Right cardiac atrium (tissue), 5 donors: ENCODE measurements around the gene OSTM1. TPM values are rescaled to one million over a fixed set of nuclear protein-coding genes. Genes with fewer than 3 reads are reported as not detected.

Experiments used
- ATAC-seq, 2 donors: fragments of 200-7000 bp; cut with Tn5 transposase; one replicate each; pipeline versions ENCODE4 v1.8.0 to v1.9.1; 2020; ENCODE audit warnings: moderate library complexity in 2 of 2, mild to moderate bottlenecking in 1 of 2
- DNase-seq, 3 donors: peaks; one replicate each; pipeline ENCODE4 v3.0.0-alpha.2; 2020
- H3K27ac ChIP-seq: one replicate; pipeline ENCODE4 v1.5.1; 2013; ENCODE audit warnings: mild to moderate bottlenecking, low read length, control low read depth, moderate library complexity
- H3K27me3 ChIP-seq: one replicate; pipeline ENCODE4 v1.6.1; 2013; ENCODE audit not compliant: control insufficient read depth, insufficient read depth
- H3K4me1 ChIP-seq: one replicate; pipeline ENCODE4 v1.6.1; 2013; ENCODE audit warnings: low read length; ENCODE audit not compliant: control insufficient read depth, insufficient read depth
- H3K4me3 ChIP-seq: one replicate; pipeline ENCODE4 v1.5.1; 2013; ENCODE audit warnings: low read length, control low read depth
- H3K9me3 ChIP-seq: one replicate; pipeline ENCODE4 v1.6.1; 2013; ENCODE audit warnings: low read length; ENCODE audit not compliant: control insufficient read depth
- WGBS: extraction: QIAGEN DNeasy Blood & Tissue Kit; methylation state at CpG from one replicate; pipeline ENCODE4 v1.1.7; 2013; 5-methylcytosine and 5-hydroxymethylcytosine counted together
- intact Hi-C, 4 donors: fragments of 100-400 bp; cut with DNase I; formaldehyde crosslinking; loops; one replicate each; pipeline versions ENCODE4 v1.11.0 to v1.14.0; 2022 to 2023
- polyA plus RNA-seq: library from polyadenylated mRNA; stranded (reverse); fragments of 200-250 nt; gene quantifications from one replicate; pipeline ENCODE4 v1.2.3, GENCODE V29; 2013
- total RNA-seq, 4 donors: library from RNA; stranded (reverse); fragmentation: NEBNext Ultra II Directional; extraction: Animal tissue kit (Norgen Biotek cat#: 25700); gene quantifications; one replicate each; pipeline ENCODE4 v1.2.1, GENCODE V29; 2021
- donor health status: healthy with polysubstance abuse.
- donor health status: DM: no; HTN: yes; CAD: no.
- donor health status: DM: no; HTN: no; CAD: no.
- donor health status: DM: no; HTN: yes; CAD: no; lungs with severe emphysema.
- donor health status: DM: yes; HTN: yes; CAD: no.

Gene OSTM1
- total and polyA plus RNA-seq, 5 donors, result 27.0 to 55.3 (median 52.0) TPM

DNA sequence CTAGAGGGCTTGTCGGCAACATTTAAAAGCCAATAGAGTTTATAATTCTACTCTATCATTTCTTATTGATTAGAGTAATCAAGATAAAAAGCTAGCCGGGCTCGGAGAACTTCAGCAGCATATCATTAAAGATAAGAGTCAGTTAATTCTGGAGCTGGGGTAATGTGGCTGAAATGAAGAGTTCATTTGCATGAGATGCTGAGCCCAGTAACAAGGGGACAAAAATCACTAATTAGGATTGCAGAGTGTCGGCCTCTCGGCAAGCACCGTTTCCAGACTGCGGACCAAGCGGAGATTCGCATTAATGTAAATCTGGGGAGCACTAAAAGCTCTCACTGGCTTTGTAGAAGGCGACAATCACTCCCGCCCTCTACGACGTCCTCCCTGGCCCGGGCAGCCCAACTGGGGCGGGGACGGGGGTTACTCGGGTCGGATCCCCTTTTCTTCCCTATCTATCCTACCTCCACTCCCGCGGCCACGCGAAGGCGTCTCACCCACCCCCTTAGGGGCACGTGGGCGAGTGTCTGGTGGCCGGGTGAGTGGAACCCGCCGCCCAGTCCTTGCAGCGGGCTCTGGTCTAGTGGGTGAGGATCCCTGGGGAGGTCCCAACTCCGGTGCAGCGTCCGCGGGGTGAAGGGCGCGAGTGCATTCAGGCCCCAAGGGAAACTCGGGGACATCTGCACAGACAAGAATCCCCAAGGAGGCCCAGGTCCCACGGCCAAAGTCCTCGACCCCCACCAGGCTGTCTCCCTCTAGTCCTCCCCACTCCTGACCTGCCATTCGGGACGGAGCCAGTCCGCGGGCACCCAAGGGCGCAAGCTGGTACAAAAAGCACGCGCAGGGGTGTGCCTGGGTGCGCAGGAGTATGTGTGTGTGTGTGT lies 42.2 kb upstream of the OSTM1 start:
- H3K27ac ChIP-seq, result no peak overlapping the region
- peaks cover 2% of the 10 kb centered on the region for H3K4me1 ChIP-seq
- H3K27me3 ChIP-seq, result no peaks in the 10 kb centered on the region
- intact Hi-C loops, result loop anchor here in 2 of 4 donors (10.0 kb wide), 2 partner anchors 378 to 408 kb away; no protein-coding TSS in a partner anchor
- H3K4me3 ChIP-seq, result no peak overlapping the region
- no peak for ATAC-seq
- WGBS, result 10% methylated on average over 46 of the region's 46 CpGs
- H3K9me3 ChIP-seq, result no peaks in the 10 kb centered on the region
- DNase-seq, result peak in 1 of 3 donors; percentile 56

DNA sequence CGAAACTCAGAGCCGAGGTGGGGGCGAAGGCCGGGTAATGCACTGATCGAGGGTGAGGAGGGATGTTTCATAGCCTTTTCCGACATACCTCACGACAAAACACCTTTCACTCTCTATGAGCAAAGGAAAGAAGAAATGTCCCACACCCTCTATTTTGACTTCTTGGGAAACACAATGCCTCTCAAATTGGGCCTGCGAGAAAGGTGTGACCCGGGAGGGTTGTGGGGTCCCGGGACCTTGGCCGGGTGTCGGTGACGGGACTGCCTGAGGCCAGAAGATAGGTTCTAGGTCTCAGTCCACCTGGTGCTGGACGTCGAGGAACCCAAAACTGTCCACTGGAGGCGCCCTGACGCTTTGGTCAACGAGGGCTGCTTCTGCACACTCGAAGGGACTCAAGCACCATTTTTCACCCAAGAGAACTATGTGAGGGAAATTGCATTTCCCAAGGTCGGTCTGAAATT lies 41.1 kb upstream of the OSTM1 start:
- Histone ChIP-seq H3K9me3 (no peaks in the 10 kb centered on the region), H3K4me3 (no peak overlapping the region), H3K27ac (no peak overlapping the region), H3K4me1 (peaks cover 2% of the 10 kb centered on the region), H3K27me3 (no peaks in the 10 kb centered on the region)
- ATAC-seq (peak in 1 of 2 donors; percentile 36), DNase-seq (peak; percentile 39 to 63 (median 61))
- 11% methylated on average over 20 of the region's 20 CpGs for WGBS
- intact Hi-C loops, result loop anchor here in 2 of 4 donors (10.0 kb wide), 2 partner anchors 379 to 409 kb away; no protein-coding TSS in a partner anchor

DNA sequence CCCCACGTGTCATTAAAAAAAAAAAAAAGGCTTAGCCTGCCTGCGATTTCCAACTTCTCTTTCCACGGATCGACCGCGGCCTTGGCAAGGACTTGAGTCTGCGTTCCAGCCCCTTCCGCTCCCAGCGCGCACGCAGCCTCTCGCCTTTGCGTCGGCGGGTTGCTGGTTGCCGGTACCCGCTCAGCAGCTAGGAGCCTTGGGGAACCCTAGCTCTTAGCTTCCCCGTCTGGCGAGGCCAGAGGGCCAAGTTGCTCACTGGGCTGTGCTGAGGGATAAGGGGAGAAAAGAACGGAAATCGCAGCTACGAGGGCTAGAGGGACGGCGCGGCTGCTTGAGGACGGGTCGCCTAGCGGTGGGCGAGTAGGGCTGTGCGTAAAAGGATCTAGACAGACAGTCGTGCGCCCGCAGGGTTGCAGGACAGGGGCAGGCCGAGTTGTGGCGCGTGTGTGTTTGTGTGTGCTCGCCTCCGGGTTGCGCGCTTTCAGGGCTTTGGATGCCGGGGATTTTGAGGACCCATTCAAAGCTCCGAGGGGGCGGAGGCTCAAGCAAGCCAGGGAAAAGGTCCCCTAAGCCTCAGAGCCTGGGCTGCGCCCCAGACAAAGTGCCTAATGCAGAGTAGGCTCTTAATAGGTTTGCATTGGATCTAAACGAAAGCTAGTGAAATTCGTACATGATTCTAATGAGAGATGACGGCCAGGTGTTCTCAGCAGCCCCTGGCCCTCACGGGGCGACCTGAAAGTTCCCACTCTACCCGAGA lies 40.5 kb upstream of the OSTM1 start:
- Histone ChIP-seq H3K4me1 (peaks cover 2% of the 10 kb centered on the region), H3K27ac (no peak overlapping the region), H3K4me3 (peak overlapping the region; percentile 38), H3K27me3 (no peaks in the 10 kb centered on the region), H3K9me3 (no peaks in the 10 kb centered on the region)
- intact Hi-C loops, result loop anchor here in 3 of 4 donors (5.0 to 10.0 kb wide), 3 partner anchors 380 to 412 kb away; no protein-coding TSS in a partner anchor
- ATAC-seq (peak; percentile 58 to 72), DNase-seq (peak; percentile 74 to 87 (median 84))
- 2% methylated on average over 50 of the region's 50 CpGs for WGBS

DNA sequence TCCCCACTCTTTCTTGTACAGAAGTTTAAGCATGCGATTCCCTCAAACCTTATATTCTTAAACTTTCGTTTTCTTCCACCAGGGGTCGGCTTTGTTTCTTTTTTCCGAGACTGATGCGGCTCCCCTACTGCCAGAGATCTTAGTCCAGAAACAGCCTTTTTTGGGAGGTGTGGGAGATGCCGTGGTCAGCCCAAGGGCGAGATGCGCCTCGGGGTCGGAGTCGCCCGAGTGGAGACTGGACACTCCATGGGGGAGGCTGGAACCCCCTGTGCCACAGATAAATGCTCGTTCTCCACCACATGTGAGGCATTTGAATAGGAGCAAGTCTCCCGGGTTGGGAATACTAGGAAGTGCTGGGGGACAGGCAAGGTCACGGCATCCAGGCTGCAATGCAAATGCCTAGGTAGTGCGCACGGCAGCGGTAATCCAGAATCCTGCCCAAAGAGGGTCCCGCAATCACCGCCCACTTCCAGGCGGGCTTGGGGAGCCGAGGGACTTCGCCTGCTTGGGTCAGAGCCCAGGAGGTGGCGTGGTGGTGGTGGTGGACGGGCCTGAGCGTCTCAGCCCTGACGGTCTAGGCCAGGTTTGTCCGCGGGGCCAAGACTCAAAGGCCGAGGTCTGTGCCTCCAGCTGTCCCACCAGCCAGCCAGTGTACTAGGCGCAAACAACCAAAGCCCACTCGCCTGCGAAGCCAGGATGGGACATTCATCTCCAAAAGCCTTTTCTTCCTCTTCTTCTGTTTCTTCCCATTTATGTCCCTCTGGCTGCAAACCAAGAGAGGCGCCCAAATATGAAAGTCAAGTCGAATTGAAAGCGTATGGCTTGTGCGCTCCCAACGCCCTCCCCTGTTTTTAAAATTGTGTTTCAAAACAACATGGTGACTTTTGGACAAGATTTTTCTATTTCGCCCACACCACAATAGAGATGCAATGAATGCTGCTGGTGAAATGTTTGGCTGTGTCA lies 39.3 kb upstream of the OSTM1 start:
- Histone ChIP-seq H3K9me3 (no peaks in the 10 kb centered on the region), H3K27ac (no peak overlapping the region), H3K4me3 (peak overlapping the region; percentile 18), H3K4me1 (peaks cover 2% of the 10 kb centered on the region), H3K27me3 (no peaks in the 10 kb centered on the region)
- WGBS, result 20% methylated on average over 39 of the region's 39 CpGs
- DNase-seq (peak in 2 of 3 donors; percentile 20 to 56), ATAC-seq (peak; percentile 18 to 37)
- intact Hi-C loops, result loop anchor here (2.0 to 10.0 kb wide), 4 partner anchors 381 to 413 kb away; no protein-coding TSS in a partner anchor

DNA sequence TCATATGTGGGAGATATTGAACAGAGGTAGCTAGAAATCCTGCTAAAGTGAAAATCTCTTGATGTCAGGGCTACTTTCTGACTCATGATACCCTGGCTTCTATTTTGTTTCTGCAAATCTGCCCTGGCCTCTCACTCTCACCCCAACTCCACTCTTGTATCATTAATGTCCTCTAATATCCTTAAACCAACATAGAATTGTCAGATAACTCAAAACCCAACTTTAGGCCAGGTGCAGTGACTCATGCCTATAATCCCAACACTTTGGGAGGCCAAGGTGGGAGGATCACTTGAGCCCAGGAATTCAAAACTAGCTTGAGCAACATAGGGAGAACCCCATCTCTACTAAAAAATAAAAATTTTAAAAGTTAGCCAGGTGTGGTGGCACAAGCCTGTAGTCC lies 33.8 kb upstream of the OSTM1 start:
- H3K27me3 ChIP-seq, result no peaks in the 10 kb centered on the region
- no peaks in the 10 kb centered on the region for H3K4me1 ChIP-seq
- ATAC-seq (no peak), DNase-seq (no peak)
- H3K9me3 ChIP-seq, result no peaks in the 10 kb centered on the region
- H3K27ac ChIP-seq, result no peak overlapping the region
- H3K4me3 ChIP-seq, result no peak overlapping the region
- intact Hi-C loops, result no loop called here

DNA sequence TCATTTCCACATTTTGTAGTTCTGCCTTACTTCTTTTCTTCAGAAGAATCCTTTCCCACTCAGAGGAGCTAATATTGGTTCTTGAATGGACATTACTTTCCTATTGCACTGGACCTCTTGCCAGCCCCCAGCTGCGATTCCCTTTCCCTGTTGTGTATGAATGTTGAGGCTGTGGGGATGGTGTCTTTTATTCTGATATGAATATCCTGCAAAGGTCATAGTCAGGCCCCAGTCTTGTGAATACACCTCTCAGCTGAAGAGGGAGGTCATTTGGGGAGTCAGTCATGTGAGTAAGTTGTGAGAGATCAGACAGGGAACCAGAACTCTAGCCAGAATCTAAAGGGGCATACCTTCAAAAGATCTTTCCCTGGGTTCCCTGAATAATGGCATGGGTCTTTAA lies 32.6 kb upstream of the OSTM1 start:
- WGBS, result 92% methylated on average over 1 of the region's 1 CpG
- H3K4me1 ChIP-seq, result no peaks in the 10 kb centered on the region
- DNase-seq, result no peak
- H3K9me3 ChIP-seq, result no peaks in the 10 kb centered on the region
- H3K27me3 ChIP-seq, result no peaks in the 10 kb centered on the region
- no peak overlapping the region for H3K4me3 ChIP-seq
- H3K27ac ChIP-seq, result no peak overlapping the region
- intact Hi-C loops, result no loop called here
- no peak for ATAC-seq

DNA sequence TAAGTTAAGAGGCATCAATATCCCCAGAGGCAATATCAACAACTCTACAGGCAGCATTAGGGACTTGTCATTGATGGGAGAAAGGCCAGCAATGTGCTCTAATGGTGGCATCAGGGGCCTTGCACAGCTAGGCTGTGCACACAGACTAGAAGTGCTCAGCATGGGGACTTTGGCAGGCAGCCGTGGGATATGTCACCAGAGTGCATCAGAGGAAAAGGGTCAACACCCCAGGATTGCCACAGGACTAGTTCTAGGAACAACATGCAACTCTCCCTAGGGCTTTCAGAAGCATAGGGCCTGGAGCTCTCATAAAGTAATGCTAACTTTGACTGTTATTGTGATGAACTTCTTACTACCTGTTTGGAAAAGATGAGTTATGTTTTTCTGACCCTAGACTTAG lies 32.2 kb upstream of the OSTM1 start:
- ATAC-seq, result no peak
- H3K27me3 ChIP-seq, result no peaks in the 10 kb centered on the region
- no peak for DNase-seq
- H3K4me3 ChIP-seq, result no peak overlapping the region
- intact Hi-C loops, result no loop called here
- no peak overlapping the region for H3K27ac ChIP-seq
- 63% methylated on average over 1 of the region's 1 CpG for WGBS
- no peaks in the 10 kb centered on the region for H3K9me3 ChIP-seq
- H3K4me1 ChIP-seq, result no peaks in the 10 kb centered on the region

DNA sequence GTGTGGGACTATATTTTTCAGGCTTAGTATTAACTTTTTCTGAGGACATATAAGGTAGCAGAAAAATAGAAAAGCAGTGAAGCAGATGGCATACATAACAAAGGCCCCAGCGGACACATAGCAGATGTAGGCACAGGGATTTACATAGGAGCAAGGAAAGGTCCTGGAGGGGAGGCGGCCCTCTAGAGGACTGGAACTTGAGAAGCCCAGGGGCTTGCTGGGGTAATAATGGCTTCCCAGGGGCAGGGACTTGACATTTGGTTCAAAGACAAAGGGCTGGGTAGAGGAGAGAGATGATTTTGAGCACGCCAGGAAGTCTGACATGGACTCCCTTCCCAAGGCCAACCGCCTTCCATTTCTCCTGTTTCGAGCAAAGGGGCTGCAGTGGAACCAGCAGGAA lies 31.7 kb upstream of the OSTM1 start:
- Histone ChIP-seq H3K9me3 (no peaks in the 10 kb centered on the region), H3K27ac (no peak overlapping the region), H3K27me3 (no peaks in the 10 kb centered on the region), H3K4me3 (no peak overlapping the region), H3K4me1 (no peaks in the 10 kb centered on the region)
- DNase-seq (no peak), ATAC-seq (no peak)
- intact Hi-C loops, result no loop called here
- 91% methylated on average over 5 of the region's 5 CpGs for WGBS

DNA sequence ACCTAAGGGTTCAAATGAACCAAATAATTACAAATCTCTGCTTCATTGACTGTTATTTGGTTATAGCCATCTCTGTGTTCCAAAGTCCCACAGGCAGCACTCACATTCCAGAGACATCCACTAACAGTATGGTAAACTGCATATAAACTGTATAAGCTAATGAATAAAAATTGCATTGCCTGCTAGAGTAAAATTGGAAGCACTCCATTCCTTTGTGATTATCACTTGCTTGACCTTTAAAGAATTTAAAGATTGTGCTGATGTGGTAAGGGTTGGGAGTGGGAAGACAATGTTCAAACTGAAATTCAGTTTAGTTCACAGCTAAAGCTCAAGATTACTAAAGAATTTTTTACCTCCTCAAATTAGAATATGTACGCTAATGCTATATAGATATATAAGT lies 31.0 kb upstream of the OSTM1 start:
- ATAC-seq (no peak), DNase-seq (no peak)
- H3K27me3 ChIP-seq, result no peaks in the 10 kb centered on the region
- H3K4me1 ChIP-seq, result no peaks in the 10 kb centered on the region
- H3K27ac ChIP-seq, result no peak overlapping the region
- intact Hi-C loops, result no loop called here
- 93% methylated on average over 1 of the region's 1 CpG for WGBS
- H3K9me3 ChIP-seq, result no peaks in the 10 kb centered on the region
- no peak overlapping the region for H3K4me3 ChIP-seq

DNA sequence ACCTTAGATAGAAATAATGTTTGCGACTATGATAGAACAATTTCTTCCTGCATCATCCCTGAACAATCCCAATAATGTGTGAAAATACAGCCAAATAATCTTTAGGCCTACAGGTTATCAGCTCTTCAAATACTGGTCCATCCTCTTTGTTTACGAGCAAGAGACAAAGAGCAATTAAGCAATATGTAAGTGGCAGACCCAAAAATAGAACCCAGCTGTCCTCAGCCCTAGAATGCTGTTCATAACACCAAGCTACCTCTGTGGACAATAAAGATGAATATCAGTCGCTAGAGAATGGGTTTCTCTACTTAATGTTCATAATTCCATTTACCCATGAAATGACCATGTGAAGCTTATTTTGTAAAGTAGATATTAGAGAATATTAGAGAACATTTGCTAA lies 28.4 kb upstream of the OSTM1 start:
- no peaks in the 10 kb centered on the region for H3K4me1 ChIP-seq
- no peaks in the 10 kb centered on the region for H3K27me3 ChIP-seq
- ATAC-seq (no peak), DNase-seq (no peak)
- WGBS, result 70% methylated on average over 3 of the region's 3 CpGs
- intact Hi-C loops, result no loop called here
- no peak overlapping the region for H3K4me3 ChIP-seq
- H3K9me3 ChIP-seq, result no peaks in the 10 kb centered on the region
- no peak overlapping the region for H3K27ac ChIP-seq
